Measurements from ENCODE around the gene RAPGEF5.

DNA sequence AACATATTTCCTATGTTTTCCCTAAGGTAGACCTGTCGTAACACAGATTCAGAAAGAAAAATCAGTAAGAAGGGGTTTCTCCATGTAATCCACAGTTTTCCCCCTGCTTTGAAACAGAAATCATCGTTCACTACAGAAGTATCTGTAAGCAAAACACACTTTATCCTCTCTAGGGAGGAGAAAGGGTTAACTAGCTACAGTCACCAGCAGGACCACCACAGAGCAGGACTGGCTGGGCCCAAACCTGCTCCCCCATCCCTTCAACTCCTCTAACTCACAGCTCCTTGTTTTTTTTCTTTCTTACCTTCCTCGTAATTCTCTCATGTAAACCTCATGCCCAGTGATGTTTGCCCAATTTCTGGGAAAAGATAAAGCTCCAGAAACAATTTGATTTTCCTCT lies 167.7 kb downstream of the RAPGEF5 start:
- TF ChIP-seq, protein P1, sequence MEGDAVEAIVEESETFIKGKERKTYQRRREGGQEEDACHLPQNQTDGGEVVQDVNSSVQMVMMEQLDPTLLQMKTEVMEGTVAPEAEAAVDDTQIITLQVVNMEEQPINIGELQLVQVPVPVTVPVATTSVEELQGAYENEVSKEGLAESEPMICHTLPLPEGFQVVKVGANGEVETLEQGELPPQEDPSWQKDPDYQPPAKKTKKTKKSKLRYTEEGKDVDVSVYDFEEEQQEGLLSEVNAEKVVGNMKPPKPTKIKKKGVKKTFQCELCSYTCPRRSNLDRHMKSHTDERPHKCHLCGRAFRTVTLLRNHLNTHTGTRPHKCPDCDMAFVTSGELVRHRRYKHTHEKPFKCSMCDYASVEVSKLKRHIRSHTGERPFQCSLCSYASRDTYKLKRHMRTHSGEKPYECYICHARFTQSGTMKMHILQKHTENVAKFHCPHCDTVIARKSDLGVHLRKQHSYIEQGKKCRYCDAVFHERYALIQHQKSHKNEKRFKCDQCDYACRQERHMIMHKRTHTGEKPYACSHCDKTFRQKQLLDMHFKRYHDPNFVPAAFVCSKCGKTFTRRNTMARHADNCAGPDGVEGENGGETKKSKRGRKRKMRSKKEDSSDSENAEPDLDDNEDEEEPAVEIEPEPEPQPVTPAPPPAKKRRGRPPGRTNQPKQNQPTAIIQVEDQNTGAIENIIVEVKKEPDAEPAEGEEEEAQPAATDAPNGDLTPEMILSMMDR (conservative IDR thresholded peaks at IDR 0.05), result no peak
- TF ChIP-seq ZFX (IDR thresholded peaks at IDR 0.05), result no peak

All from C4-2B (cell line).